Prostate gland (tissue), 2 donors: Measurements from ENCODE around the gene PLSCR2.

Source experiments
- CTCF ChIP-seq, 4 experiments: fragments of 200-600 bp in 2 of 4; fragments of 450-650 bp in 2 of 4; sonication (generic) in 2 of 4; IDR thresholded peaks; 1 replicate in 3 of 4; 2 replicates in 1 of 4; pipeline ENCODE4 v1.5.1; 2016 to 2019; ENCODE audit warnings: antibody characterized with exemption in 4 of 4, mild to moderate bottlenecking in 2 of 4, moderate library complexity in 2 of 4
- POLR2A ChIP-seq: fragments of 450-650 bp; IDR thresholded peaks from one replicate; pipeline ENCODE4 v1.6.1; 2016; ENCODE audit warnings: antibody characterized with exemption, mild to moderate bottlenecking

DNA sequence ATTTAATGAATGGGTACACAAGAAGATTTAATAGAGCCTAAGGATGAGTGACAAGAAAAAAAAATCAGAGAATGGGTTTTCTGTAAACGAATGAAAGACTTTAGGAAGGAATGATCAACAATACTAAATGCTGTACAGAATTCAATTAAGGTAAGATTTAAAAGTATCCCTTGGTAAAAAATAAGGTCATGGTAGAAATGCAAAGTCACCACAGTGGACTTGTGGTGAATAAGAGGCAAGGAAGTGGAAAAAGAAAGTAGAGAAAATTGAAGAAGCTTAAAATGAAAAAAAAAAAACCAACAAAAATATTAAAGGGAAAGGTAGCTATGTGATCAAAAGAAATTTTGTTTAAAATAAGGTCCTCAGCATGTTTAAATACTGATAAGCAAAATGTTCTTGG lies 82.4 kb downstream of the PLSCR2 start:
- no peak for TF ChIP-seq CTCF (IDR thresholded peaks at IDR 0.05)
- TF ChIP-seq POLR2A: no peak
